ENCODE results near the gene SOX9. TPM values are rescaled to one million over a fixed set of nuclear protein-coding genes. Genes with fewer than 3 reads are reported as not detected.

SOX9 gene
- total RNA-seq, 6 experiments from 2014 or later = 1.2 to 5.9 (median 1.9) TPM

DNA sequence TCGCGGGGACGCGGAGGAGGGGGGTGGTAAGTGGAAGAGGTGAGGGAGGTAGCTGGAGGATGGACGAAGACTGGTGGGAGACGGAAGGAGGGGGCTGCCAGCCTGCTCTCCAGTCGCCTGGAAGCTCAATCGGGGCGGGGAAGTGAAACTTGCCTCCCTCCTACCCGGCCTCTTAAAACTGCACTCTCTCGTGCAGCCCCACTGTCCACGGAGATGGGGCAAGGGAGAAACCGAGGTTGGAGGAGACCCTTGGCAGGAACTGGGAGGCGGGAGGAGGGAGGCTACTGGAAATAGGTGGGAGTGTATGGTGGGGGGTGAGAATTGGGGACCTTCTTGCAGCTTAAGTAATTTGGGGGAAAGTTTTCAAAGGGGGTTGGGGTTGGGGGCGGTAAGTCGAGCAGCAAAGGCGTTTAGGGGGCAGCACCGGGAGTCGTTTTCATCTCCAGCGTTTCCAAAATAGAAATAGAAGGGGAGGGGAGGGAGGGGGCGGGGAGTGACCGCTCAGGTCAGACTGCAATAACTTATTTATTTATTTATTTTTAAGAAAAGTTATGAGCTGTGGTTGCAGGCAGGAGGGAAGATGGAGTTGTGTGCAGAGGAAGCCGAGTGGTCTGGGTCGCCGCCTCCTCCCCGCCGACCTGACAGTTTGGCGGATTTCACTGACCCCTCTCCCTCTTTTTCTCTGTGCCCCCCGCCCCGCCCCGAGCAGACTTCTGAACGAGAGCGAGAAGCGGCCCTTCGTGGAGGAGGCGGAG lies 1.4 kb downstream of the SOX9 start:
- H3K4me1 ChIP-seq = peaks cover 0 to 26% (median 4%) of the 10 kb centered on the region in 4 donors
- no peak for ATAC-seq
- no peaks in the 10 kb centered on the region for H3K36me3 ChIP-seq
- peaks cover 0 to 28% of the 10 kb centered on the region in 2 donors for H3K27me3 ChIP-seq
- peak overlapping the region in 1 of 3 donors; percentile 43 for H3K27ac ChIP-seq
- H3K4me3 ChIP-seq = peak overlapping the region; percentile 43 to 49 (median 47)
- intact Hi-C loops (cut with DNase I) = no loop called here
- no peaks in the 10 kb centered on the region for H3K9me3 ChIP-seq
- TF ChIP-seq, protein P1, sequence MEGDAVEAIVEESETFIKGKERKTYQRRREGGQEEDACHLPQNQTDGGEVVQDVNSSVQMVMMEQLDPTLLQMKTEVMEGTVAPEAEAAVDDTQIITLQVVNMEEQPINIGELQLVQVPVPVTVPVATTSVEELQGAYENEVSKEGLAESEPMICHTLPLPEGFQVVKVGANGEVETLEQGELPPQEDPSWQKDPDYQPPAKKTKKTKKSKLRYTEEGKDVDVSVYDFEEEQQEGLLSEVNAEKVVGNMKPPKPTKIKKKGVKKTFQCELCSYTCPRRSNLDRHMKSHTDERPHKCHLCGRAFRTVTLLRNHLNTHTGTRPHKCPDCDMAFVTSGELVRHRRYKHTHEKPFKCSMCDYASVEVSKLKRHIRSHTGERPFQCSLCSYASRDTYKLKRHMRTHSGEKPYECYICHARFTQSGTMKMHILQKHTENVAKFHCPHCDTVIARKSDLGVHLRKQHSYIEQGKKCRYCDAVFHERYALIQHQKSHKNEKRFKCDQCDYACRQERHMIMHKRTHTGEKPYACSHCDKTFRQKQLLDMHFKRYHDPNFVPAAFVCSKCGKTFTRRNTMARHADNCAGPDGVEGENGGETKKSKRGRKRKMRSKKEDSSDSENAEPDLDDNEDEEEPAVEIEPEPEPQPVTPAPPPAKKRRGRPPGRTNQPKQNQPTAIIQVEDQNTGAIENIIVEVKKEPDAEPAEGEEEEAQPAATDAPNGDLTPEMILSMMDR (IDR thresholded peaks at IDR 0.05) = no peak
- no peak for TF ChIP-seq POLR2A (IDR thresholded peaks at IDR 0.05)
- DNase-seq = no peak
- 3% methylated on average over 25 of the region's 36 CpGs for WGBS (ENCODE audit: insufficient coverage, low coverage, low lambda C conversion rate, missing lambda C conversion rate)

DNA sequence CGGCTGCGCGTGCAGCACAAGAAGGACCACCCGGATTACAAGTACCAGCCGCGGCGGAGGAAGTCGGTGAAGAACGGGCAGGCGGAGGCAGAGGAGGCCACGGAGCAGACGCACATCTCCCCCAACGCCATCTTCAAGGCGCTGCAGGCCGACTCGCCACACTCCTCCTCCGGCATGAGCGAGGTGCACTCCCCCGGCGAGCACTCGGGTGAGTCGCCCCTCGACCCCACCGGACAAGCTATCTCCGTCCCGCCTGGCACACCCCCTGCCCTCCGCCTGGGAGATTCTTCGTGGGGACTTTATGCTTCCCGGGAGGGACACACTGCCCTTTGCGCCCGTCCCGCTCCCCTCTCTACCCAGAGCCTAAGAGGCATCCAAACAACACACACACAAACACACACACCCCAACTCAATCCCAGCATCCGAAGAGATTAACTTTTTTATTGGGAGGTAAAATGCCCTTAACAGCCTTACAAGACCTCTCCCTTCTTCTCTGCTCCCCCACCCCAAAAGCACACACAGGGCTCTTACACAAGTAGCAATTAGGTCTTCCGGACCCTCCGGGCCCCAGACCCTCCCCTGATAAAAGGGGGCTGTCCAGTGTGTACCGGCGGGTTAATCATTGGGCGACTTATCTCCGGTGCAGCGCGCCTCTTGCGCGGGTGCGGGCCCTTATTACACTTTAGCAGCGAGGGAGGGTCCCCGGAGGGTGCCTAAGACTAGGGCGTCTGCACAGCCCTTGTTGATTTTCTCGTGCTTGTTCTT lies 2.1 kb downstream of the SOX9 start:
- intact Hi-C loops (cut with DNase I) = no loop called here
- peaks cover 0 to 21% of the 10 kb centered on the region in 2 donors for H3K27me3 ChIP-seq
- DNase-seq (peak in 1 of 3 donors; percentile 30), ATAC-seq (no peak)
- no peaks in the 10 kb centered on the region for H3K9me3 ChIP-seq
- H3K4me1 ChIP-seq = peaks cover 0 to 19% (median under 1%) of the 10 kb centered on the region in 4 donors
- H3K36me3 ChIP-seq = no peaks in the 10 kb centered on the region
- no peak overlapping the region for H3K27ac ChIP-seq
- 25% methylated on average over 17 of the region's 48 CpGs for WGBS (ENCODE audit: insufficient coverage, low coverage, low lambda C conversion rate, missing lambda C conversion rate)
- peak overlapping the region; percentile 1 to 26 (median 18) for H3K4me3 ChIP-seq
- no peak for TF ChIP-seq POLR2A (IDR thresholded peaks at IDR 0.05)
- TF ChIP-seq, protein P1 (IDR thresholded peaks at IDR 0.05) = no peak

DNA sequence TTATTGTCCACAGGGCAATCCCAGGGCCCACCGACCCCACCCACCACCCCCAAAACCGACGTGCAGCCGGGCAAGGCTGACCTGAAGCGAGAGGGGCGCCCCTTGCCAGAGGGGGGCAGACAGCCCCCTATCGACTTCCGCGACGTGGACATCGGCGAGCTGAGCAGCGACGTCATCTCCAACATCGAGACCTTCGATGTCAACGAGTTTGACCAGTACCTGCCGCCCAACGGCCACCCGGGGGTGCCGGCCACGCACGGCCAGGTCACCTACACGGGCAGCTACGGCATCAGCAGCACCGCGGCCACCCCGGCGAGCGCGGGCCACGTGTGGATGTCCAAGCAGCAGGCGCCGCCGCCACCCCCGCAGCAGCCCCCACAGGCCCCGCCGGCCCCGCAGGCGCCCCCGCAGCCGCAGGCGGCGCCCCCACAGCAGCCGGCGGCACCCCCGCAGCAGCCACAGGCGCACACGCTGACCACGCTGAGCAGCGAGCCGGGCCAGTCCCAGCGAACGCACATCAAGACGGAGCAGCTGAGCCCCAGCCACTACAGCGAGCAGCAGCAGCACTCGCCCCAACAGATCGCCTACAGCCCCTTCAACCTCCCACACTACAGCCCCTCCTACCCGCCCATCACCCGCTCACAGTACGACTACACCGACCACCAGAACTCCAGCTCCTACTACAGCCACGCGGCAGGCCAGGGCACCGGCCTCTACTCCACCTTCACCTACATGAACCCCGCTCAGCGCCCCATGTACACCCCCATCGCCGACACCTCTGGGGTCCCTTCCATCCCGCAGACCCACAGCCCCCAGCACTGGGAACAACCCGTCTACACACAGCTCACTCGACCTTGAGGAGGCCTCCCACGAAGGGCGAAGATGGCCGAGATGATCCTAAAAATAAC lies 3.0 kb downstream of the SOX9 start:
- no peaks in the 10 kb centered on the region for H3K9me3 ChIP-seq
- H3K36me3 ChIP-seq = no peaks in the 10 kb centered on the region
- ATAC-seq (no peak), DNase-seq (no peak)
- peaks cover 0 to 17% of the 10 kb centered on the region in 2 donors for H3K27me3 ChIP-seq
- TF ChIP-seq, protein P1 (IDR thresholded peaks at IDR 0.05) = no peak
- no peak for TF ChIP-seq POLR2A (IDR thresholded peaks at IDR 0.05)
- peaks cover 0 to 13% (median 0%) of the 10 kb centered on the region in 4 donors for H3K4me1 ChIP-seq
- 28% methylated on average over 19 of the region's 75 CpGs for WGBS (ENCODE audit: insufficient coverage, low coverage, low lambda C conversion rate, missing lambda C conversion rate)
- H3K27ac ChIP-seq = no peak overlapping the region
- intact Hi-C loops (cut with DNase I) = no loop called here
- H3K4me3 ChIP-seq = peak overlapping the region in 1 of 3 donors; percentile 26

- ATAC-seq (no peak), DNase-seq (no peak)
- Histone ChIP-seq H3K9me3 (no peaks in the 10 kb centered on the region), H3K27ac (no peak overlapping the region), H3K4me1 (peaks cover 0 to 13% (median 0%) of the 10 kb centered on the region in 4 donors), H3K36me3 (no peaks in the 10 kb centered on the region), H3K4me3 (no peak overlapping the region), H3K27me3 (peaks cover 0 to 12% of the 10 kb centered on the region in 2 donors)
- WGBS (ENCODE audit: insufficient coverage, low coverage, low lambda C conversion rate, missing lambda C conversion rate) = 73% methylated on average over 7 of the region's 7 CpGs
- intact Hi-C loops (cut with DNase I) = no loop called here
- TF ChIP-seq, protein P1 (IDR thresholded peaks at IDR 0.05) = no peak
- TF ChIP-seq POLR2A (IDR thresholded peaks at IDR 0.05) = no peak
Measured at GRCh38 chr17:72124438-72124775, 3.6 kb downstream of the SOX9 start.
